ENCODE measurements around the gene PWP1. TPM values are rescaled to one million over a fixed set of nuclear protein-coding genes. Genes with fewer than 3 reads are reported as not detected.

Gene PWP1
- total RNA-seq, 4 donors from 2014 or later, result 39.7 to 98.7 (median 49.6) TPM

GRCh38 chr12:107653519-107653918 is 32.1 kb upstream of the PWP1 start:
- intact Hi-C loops (cut with DNase I), result no loop called here
- no peak for DNase-seq (ENCODE audit: extremely low spot score)
- peaks cover 0 to 20% (median 0%) of the 10 kb centered on the region in 4 donors for H3K27me3 ChIP-seq
- TF ChIP-seq POLR2AphosphoS5 (IDR thresholded peaks at IDR 0.05) (no peak), POLR2A (IDR thresholded peaks at IDR 0.05; ENCODE audit: low read depth) (no peak), CTCF (IDR thresholded peaks at IDR 0.05) (no peak), EP300 (IDR thresholded peaks at IDR 0.05) (no peak)
- H3K36me3 ChIP-seq, result no peaks in the 10 kb centered on the region
- no peaks in the 10 kb centered on the region for H3K4me1 ChIP-seq
- H3K27ac ChIP-seq (replicated peaks in 1 of 4), result no peak overlapping the region
- WGBS, result 84% methylated on average over 2 of the region's 2 CpGs
- H3K9me3 ChIP-seq, result no peaks in the 10 kb centered on the region
- H3K4me3 ChIP-seq, result no peak overlapping the region

GRCh38 chr12:107654873-107655272 is 30.7 kb upstream of the PWP1 start:
- TF ChIP-seq POLR2AphosphoS5 (IDR thresholded peaks at IDR 0.05), result no peak
- TF ChIP-seq EP300 (IDR thresholded peaks at IDR 0.05), result no peak
- no peak for TF ChIP-seq POLR2A (IDR thresholded peaks at IDR 0.05; ENCODE audit: low read depth)
- no peak for TF ChIP-seq CTCF (IDR thresholded peaks at IDR 0.05)
- peaks cover 0 to 13% (median 0%) of the 10 kb centered on the region in 4 donors for H3K27me3 ChIP-seq
- no peak for DNase-seq (ENCODE audit: extremely low spot score)
- no peaks in the 10 kb centered on the region for H3K9me3 ChIP-seq
- H3K36me3 ChIP-seq, result no peaks in the 10 kb centered on the region
- no peak overlapping the region for H3K27ac ChIP-seq (replicated peaks in 1 of 4)
- H3K4me1 ChIP-seq, result no peaks in the 10 kb centered on the region
- WGBS, result 73% methylated on average over 4 of the region's 4 CpGs
- intact Hi-C loops (cut with DNase I), result no loop called here
- H3K4me3 ChIP-seq, result no peak overlapping the region

GRCh38 chr12:107655281-107656065 is 30.1 kb upstream of the PWP1 start:
- WGBS, result 77% methylated on average over 9 of the region's 9 CpGs
- Histone ChIP-seq H3K9me3 (no peaks in the 10 kb centered on the region), H3K27ac (replicated peaks in 1 of 4) (no peak overlapping the region), H3K4me3 (no peak overlapping the region), H3K27me3 (peaks cover 0 to 18% (median 0%) of the 10 kb centered on the region in 4 donors), H3K4me1 (no peaks in the 10 kb centered on the region), H3K36me3 (no peaks in the 10 kb centered on the region)
- no peak for DNase-seq (ENCODE audit: extremely low spot score)
- TF ChIP-seq CTCF (IDR thresholded peaks at IDR 0.05) (no peak), EP300 (IDR thresholded peaks at IDR 0.05) (no peak), POLR2A (IDR thresholded peaks at IDR 0.05; ENCODE audit: low read depth) (no peak), POLR2AphosphoS5 (IDR thresholded peaks at IDR 0.05) (no peak)
- intact Hi-C loops (cut with DNase I), result no loop called here

GRCh38 chr12:107656302-107656701 is 29.3 kb upstream of the PWP1 start:
- intact Hi-C loops (cut with DNase I), result no loop called here
- no peaks in the 10 kb centered on the region for H3K4me1 ChIP-seq
- peaks cover 0 to 18% (median 0%) of the 10 kb centered on the region in 4 donors for H3K27me3 ChIP-seq
- no peaks in the 10 kb centered on the region for H3K36me3 ChIP-seq
- H3K9me3 ChIP-seq, result no peaks in the 10 kb centered on the region
- TF ChIP-seq CTCF (IDR thresholded peaks at IDR 0.05), result no peak
- TF ChIP-seq EP300 (IDR thresholded peaks at IDR 0.05), result no peak
- TF ChIP-seq POLR2AphosphoS5 (IDR thresholded peaks at IDR 0.05), result no peak
- TF ChIP-seq POLR2A (IDR thresholded peaks at IDR 0.05; ENCODE audit: low read depth), result no peak
- H3K4me3 ChIP-seq, result no peak overlapping the region
- H3K27ac ChIP-seq (replicated peaks in 1 of 4), result no peak overlapping the region
- no peak for DNase-seq (ENCODE audit: extremely low spot score)

All from esophagus muscularis mucosa (tissue), 4 donors.